ENCODE results near the gene CLTCL1.

Gene CLTCL1

DNA sequence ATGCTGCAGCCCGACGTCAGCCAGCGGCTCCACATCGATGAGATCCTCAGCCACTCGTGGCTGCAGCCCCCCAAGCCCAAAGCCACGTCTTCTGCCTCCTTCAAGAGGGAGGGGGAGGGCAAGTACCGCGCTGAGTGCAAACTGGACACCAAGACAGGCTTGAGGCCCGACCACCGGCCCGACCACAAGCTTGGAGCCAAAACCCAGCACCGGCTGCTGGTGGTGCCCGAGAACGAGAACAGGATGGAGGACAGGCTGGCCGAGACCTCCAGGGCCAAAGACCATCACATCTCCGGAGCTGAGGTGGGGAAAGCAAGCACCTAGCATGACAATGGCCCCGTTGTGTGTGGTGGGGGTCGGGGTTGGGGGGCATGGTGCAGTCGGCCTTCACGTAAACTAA lies 159.4 kb downstream of the CLTCL1 start:
- no peak for DNase-seq (ENCODE audit: low read depth)
- no peak overlapping the region for H3K4me3 ChIP-seq (ENCODE audit: low read length)
- TF ChIP-seq, protein P1, sequence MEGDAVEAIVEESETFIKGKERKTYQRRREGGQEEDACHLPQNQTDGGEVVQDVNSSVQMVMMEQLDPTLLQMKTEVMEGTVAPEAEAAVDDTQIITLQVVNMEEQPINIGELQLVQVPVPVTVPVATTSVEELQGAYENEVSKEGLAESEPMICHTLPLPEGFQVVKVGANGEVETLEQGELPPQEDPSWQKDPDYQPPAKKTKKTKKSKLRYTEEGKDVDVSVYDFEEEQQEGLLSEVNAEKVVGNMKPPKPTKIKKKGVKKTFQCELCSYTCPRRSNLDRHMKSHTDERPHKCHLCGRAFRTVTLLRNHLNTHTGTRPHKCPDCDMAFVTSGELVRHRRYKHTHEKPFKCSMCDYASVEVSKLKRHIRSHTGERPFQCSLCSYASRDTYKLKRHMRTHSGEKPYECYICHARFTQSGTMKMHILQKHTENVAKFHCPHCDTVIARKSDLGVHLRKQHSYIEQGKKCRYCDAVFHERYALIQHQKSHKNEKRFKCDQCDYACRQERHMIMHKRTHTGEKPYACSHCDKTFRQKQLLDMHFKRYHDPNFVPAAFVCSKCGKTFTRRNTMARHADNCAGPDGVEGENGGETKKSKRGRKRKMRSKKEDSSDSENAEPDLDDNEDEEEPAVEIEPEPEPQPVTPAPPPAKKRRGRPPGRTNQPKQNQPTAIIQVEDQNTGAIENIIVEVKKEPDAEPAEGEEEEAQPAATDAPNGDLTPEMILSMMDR (conservative IDR thresholded peaks at IDR 0.05; ENCODE audit: low read depth, low read length) = no peak

DNA sequence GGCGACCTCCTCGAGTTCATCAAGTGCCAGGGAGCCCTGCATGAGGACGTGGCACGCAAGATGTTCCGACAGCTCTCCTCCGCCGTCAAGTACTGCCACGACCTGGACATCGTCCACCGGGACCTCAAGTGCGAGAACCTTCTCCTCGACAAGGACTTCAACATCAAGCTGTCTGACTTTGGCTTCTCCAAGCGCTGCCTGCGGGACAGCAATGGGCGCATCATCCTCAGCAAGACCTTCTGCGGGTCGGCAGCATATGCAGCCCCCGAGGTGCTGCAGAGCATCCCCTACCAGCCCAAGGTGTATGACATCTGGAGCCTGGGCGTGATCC lies 159.9 kb downstream of the CLTCL1 start:
- TF ChIP-seq, protein P1 (conservative IDR thresholded peaks at IDR 0.05; ENCODE audit: low read depth, low read length) = no peak
- no peak overlapping the region for H3K4me3 ChIP-seq (ENCODE audit: low read length)
- DNase-seq (ENCODE audit: low read depth) = no peak

DNA sequence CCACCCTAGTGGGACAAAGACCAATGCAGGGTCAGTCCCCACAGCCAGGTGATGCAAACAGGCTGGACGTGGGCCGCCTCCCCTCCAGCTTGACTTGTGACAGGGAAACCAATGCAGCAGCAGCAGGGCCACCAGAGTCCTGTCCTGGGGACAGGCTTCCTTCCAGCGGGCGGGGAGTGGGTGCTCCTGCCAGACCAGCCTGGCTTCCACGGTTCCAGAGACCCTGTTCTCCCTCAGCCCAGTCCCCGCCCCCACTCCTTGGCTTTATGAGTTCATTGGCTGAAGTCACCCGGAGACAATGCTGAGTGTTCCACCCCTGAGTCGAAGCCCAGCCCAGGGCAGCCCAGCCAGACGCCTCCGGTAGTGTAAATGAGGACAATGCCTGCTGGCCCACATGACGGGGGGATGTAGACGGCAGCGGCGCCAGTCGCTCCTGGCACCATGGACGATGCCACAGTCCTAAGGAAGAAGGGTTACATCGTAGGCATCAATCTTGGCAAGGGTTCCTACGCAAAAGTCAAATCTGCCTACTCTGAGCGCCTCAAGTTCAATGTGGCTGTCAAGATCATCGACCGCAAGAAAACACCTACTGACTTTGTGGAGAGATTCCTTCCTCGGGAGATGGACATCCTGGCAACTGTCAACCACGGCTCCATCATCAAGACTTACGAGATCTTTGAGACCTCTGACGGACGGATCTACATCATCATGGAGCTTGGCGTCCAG lies 160.4 kb downstream of the CLTCL1 start, which contains the start of gene TSSK2:
Gene TSSK2 (plus strand): TSS at position 350 of the 726 bp plus-strand sequence. CDS start 92 bp downstream, at position 442.
- no peak for DNase-seq (ENCODE audit: low read depth)
- TF ChIP-seq, protein P1 (conservative IDR thresholded peaks at IDR 0.05; ENCODE audit: low read depth, low read length) = no peak
- no peak within 1 kb of the TSS for H3K4me3 ChIP-seq (ENCODE audit: low read length)

DNA sequence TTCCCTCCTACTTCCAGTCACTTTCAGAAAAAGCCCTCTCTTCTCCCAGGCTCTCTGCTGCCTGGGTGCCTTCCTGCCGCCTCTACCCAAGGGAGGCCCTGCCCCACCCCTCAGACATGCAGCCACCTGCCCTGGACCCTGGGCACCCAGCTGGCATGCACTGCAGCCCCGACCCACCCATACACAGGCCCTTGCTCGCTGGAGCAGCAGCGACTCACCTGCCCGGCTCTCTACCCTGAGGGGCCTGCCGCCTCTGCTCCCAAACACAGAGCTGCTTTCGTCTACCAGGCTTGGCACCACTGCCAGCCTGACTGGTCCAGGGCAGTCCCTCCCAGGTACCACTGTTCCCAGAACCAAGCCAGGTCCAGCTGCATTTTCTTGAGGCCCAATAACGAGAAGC lies 161.6 kb downstream of the CLTCL1 start:
- TF ChIP-seq, protein P1 (conservative IDR thresholded peaks at IDR 0.05; ENCODE audit: low read depth, low read length) = no peak
- no peak overlapping the region for H3K4me3 ChIP-seq (ENCODE audit: low read length)
- no peak for DNase-seq (ENCODE audit: low read depth)
